Liver (tissue), 9 donors: ENCODE results near the gene SORL1. TPM values are rescaled to one million over a fixed set of nuclear protein-coding genes. Genes with fewer than 3 reads are reported as not detected.

Experiments used
- DNase-seq: peaks from one replicate; pipeline ENCODE4 v3.0.0-alpha.2; 2017; ENCODE audit warnings: low spot score
- H3K27ac ChIP-seq, 2 donors: one replicate each; pipeline ENCODE4 v1.7.0; 2013; ENCODE audit warnings: inconsistent platforms in 2 of 2, low read length in 2 of 2, control low read depth in 1 of 2, low read depth in 1 of 2, mild to moderate bottlenecking in 1 of 2
- H3K27me3 ChIP-seq, 4 donors: one replicate each; pipeline versions ENCODE4 v1.6.1 to v1.7.0; 2013; ENCODE audit warnings: low read length in 3 of 4, inconsistent platforms in 1 of 4, mild to moderate bottlenecking in 1 of 4, moderate library complexity in 1 of 4; ENCODE audit not compliant: control insufficient read depth in 4 of 4, insufficient read depth in 4 of 4
- H3K36me3 ChIP-seq, 4 donors: one replicate each; pipeline versions ENCODE4 v1.6.1 to v1.7.0; 2013; ENCODE audit warnings: low read length in 3 of 4, mild to moderate bottlenecking in 3 of 4, low read depth in 1 of 4, moderate library complexity in 1 of 4; ENCODE audit not compliant: control insufficient read depth in 4 of 4, insufficient read depth in 3 of 4
- H3K4me1 ChIP-seq, 4 donors: one replicate each; pipeline versions ENCODE4 v1.6.1 to v1.7.0; 2013; ENCODE audit warnings: low read length in 3 of 4, mild to moderate bottlenecking in 3 of 4, moderate library complexity in 1 of 4; ENCODE audit not compliant: control insufficient read depth in 4 of 4, insufficient read depth in 4 of 4
- H3K4me3 ChIP-seq, 3 donors: one replicate each; pipeline versions ENCODE4 v1.6.1 to v1.7.0; 2013; ENCODE audit warnings: low read length in 3 of 3, control low read depth in 1 of 3, low read depth in 1 of 3, mild to moderate bottlenecking in 1 of 3
- H3K9ac ChIP-seq, 2 donors: one replicate each; pipeline ENCODE4 v1.7.0; 2013; ENCODE audit warnings: low read length in 2 of 2, mild to moderate bottlenecking in 2 of 2, moderate library complexity in 2 of 2, control low read depth in 1 of 2, low read depth in 1 of 2
- H3K9me3 ChIP-seq, 4 donors: one replicate each; pipeline versions ENCODE4 v1.6.1 to v1.7.0; 2013; ENCODE audit warnings: low read length in 3 of 4; ENCODE audit not compliant: control insufficient read depth in 4 of 4
- ATF3 ChIP-seq: IDR thresholded peaks from 2 replicates; pipeline ENCODE4 v1.6.1; 2016; ENCODE audit warnings: antibody characterized with exemption
- CTCF ChIP-seq: fragments of 150-350 bp; IDR thresholded peaks from 2 replicates; pipeline ENCODE4 v1.5.1; 2017; ENCODE audit warnings: improper control_type of control experiment, low read depth, low read length; ENCODE audit not compliant: missing input control
- EGR1 ChIP-seq, 2 donors: IDR thresholded peaks; 2 replicates each; pipeline ENCODE4 v1.6.1; 2016 to 2018; ENCODE audit warnings: antibody characterized with exemption in 2 of 2, low read depth in 2 of 2
- FOXA1 ChIP-seq: IDR thresholded peaks from 2 replicates; pipeline ENCODE4 v1.6.1; 2016; ENCODE audit warnings: antibody characterized with exemption
- FOXA2 ChIP-seq: IDR thresholded peaks from 2 replicates; pipeline ENCODE4 v1.6.1; 2016; ENCODE audit warnings: antibody characterized with exemption
- GABPA ChIP-seq, 2 donors: IDR thresholded peaks in 1 of 2; conservative IDR thresholded peaks in 1 of 2; 2 replicates each; pipeline ENCODE4 v1.6.1; 2016; ENCODE audit warnings: antibody characterized with exemption in 2 of 2, mild to moderate bottlenecking in 1 of 2, moderate library complexity in 1 of 2
- HNF4A ChIP-seq, 2 donors: conservative IDR thresholded peaks; 2 replicates each; pipeline ENCODE4 v1.6.1; 2016; ENCODE audit warnings: antibody characterized with exemption in 2 of 2, mild to moderate bottlenecking in 2 of 2
- HNF4G ChIP-seq: IDR thresholded peaks from 2 replicates; pipeline ENCODE4 v1.6.1; 2016; ENCODE audit warnings: antibody characterized with exemption
- JUND ChIP-seq, 2 donors: IDR thresholded peaks; 2 replicates each; pipeline ENCODE4 v1.6.1; 2016; ENCODE audit warnings: antibody characterized with exemption in 2 of 2
- MAX ChIP-seq: IDR thresholded peaks from 2 replicates; pipeline ENCODE4 v1.6.1; 2016; ENCODE audit warnings: antibody characterized with exemption
- NR2F2 ChIP-seq: IDR thresholded peaks from 2 replicates; pipeline ENCODE4 v1.6.1; 2016; ENCODE audit warnings: antibody characterized with exemption
- RAD21 ChIP-seq, 2 donors: IDR thresholded peaks; 2 replicates each; pipeline ENCODE4 v1.6.1; 2016; ENCODE audit warnings: antibody characterized with exemption in 2 of 2, mild to moderate bottlenecking in 2 of 2
- REST ChIP-seq: IDR thresholded peaks from 2 replicates; pipeline ENCODE4 v1.6.1; 2016; ENCODE audit warnings: antibody characterized with exemption, mild to moderate bottlenecking
- RXRA ChIP-seq, 2 donors: IDR thresholded peaks; 2 replicates each; pipeline ENCODE4 v1.6.1; 2017 to 2018; ENCODE audit warnings: antibody characterized with exemption in 2 of 2, mild to moderate bottlenecking in 1 of 2
- SP1 ChIP-seq: IDR thresholded peaks from 2 replicates; pipeline ENCODE4 v1.6.1; 2018; ENCODE audit warnings: antibody characterized with exemption, mild to moderate bottlenecking
- TAF1 ChIP-seq: conservative IDR thresholded peaks from 2 replicates; pipeline ENCODE4 v1.6.1; 2016; ENCODE audit warnings: antibody characterized with exemption, mild to moderate bottlenecking
- YY1 ChIP-seq: IDR thresholded peaks from 2 replicates; pipeline ENCODE4 v1.6.1; 2016; ENCODE audit warnings: antibody characterized with exemption, mild to moderate bottlenecking
- ZBTB33 ChIP-seq: IDR thresholded peaks from 2 replicates; pipeline ENCODE4 v1.6.1; 2016; ENCODE audit warnings: antibody characterized with exemption
- WGBS: extraction: QIAGEN DNeasy Blood & Tissue Kit; methylation state at CpG from one replicate; pipeline ENCODE4 v1.1.7; 2013; 5-methylcytosine and 5-hydroxymethylcytosine counted together
- polyA plus RNA-seq, 2 donors: library from polyadenylated mRNA; stranded (reverse) in 1 of 2; unstranded in 1 of 2; fragments of 200-250 nt in 1 of 2; fragments of >200 nt in 1 of 2; fragmentation: Nextera tagmentation in 1 of 2; extraction: Ambion mirVana in 1 of 2; gene quantifications; one replicate each; pipeline versions ENCODE4 v1.2.1 to v1.2.3, GENCODE V29; 2013 to 2015
- total RNA-seq, 2 donors: library from RNA; depleted of rRNA; stranded (reverse); fragments of >200 nt; gene quantifications; one replicate each; pipeline ENCODE4 v1.2.3, GENCODE V29; 2014
- donor health status: healthy.
- donor health status: healthy.
- donor health status: healthy.
- donor health status: healthy.
- donor health status: healthy.

SORL1 gene
- total and polyA plus RNA-seq, 4 donors = 14.6 to 124 (median 25.4) TPM

- no peaks in the 10 kb centered on the region for H3K36me3 ChIP-seq
- H3K9ac ChIP-seq = no peak overlapping the region
- H3K27ac ChIP-seq = no peak overlapping the region
- no peak for DNase-seq
- H3K4me1 ChIP-seq = peaks cover 3 to 13% (median 11%) of the 10 kb centered on the region in 4 donors
- no peak for TF ChIP-seq GABPA (IDR thresholded peaks at IDR 0.05 in 1 of 2, conservative IDR thresholded peaks at IDR 0.05 in 1 of 2)
- TF ChIP-seq ATF3 = no peak
- TF ChIP-seq FOXA1 = no peak
- no peak for TF ChIP-seq ZBTB33
- no peak for TF ChIP-seq RAD21 (IDR thresholded peaks at IDR 0.05)
- no peak for TF ChIP-seq JUND (IDR thresholded peaks at IDR 0.05)
- no peak for TF ChIP-seq MAX
- TF ChIP-seq RXRA (IDR thresholded peaks at IDR 0.05) = no peak
- TF ChIP-seq NR2F2 = no peak
- no peak for TF ChIP-seq YY1
- no peak for TF ChIP-seq REST
- no peak for TF ChIP-seq HNF4G
- TF ChIP-seq HNF4A (conservative IDR thresholded peaks at IDR 0.05) = no peak
- no peak for TF ChIP-seq EGR1 (IDR thresholded peaks at IDR 0.05; ENCODE audit: low read depth in 2 of 2)
- no peak for TF ChIP-seq FOXA2
- TF ChIP-seq SP1 = no peak
- TF ChIP-seq CTCF = no peak
- no peak for TF ChIP-seq TAF1
- no peaks in the 10 kb centered on the region for H3K27me3 ChIP-seq
- no peaks in the 10 kb centered on the region for H3K9me3 ChIP-seq
- 84% methylated on average over 4 of the region's 4 CpGs for WGBS
- no peak overlapping the region for H3K4me3 ChIP-seq
Observed at GRCh38 chr11:121412711-121413415, 39.3 kb upstream of the SORL1 start.
